K562 (cell line): ENCODE results near the gene LBHD1. TPM values are rescaled to one million over a fixed set of nuclear protein-coding genes. Genes with fewer than 3 reads are reported as not detected.

Source experiments
- ATAC-seq: fragments of 200-7000 bp; cut with Tn5 transposase; 3 replicates; pipeline ENCODE4 v1.9.1; 2020; ENCODE audit warnings: moderate library complexity
- BruUV-seq: library from RNA; stranded (reverse); fragments of 400-500 nt; replicated peaks from 2 replicates; lab custom pipeline; 2021; lab: Mats Ljungman, UMichigan
- CTCF ChIA-PET: fragments of 300-600 bp; formaldehyde crosslinking; extraction: SDS; loops from one replicate; lab custom pipeline; 2021; ENCODE audit warnings: low intra/inter-chr PET ratio; lab: Yijun Ruan, JAX
- POLR2A ChIA-PET: fragments of 300-600, 350-650 bp; sonication (Branson Sonifier 250); formaldehyde crosslinking; extraction: SDS; loops from one replicate; lab custom pipeline; 2021; ENCODE audit warnings: antibody characterized with exemption, inconsistent platforms; lab: Yijun Ruan, JAX
- DNase-seq, 4 experiments: peaks; one replicate each; pipeline versions ENCODE4 v3.0.0 to v3.0.0-alpha.2; 2011 to 2018; ENCODE audit warnings: low spot score in 3 of 4, mixed read lengths in 3 of 4; ENCODE audit errors: extremely low read depth in 1 of 4
- FAIRE-seq: peaks from 2 replicates; lab custom pipeline; 2011; peaks lifted over from hg19 to GRCh38; lab: Jason Lieb, UNC
- H2AFZ ChIP-seq: 2 replicates; pipeline ENCODE4 v1.6.0; 2011; ENCODE audit warnings: low read depth, low read length, control low read depth, inconsistent platforms
- H3K27ac ChIP-seq: fragments of 200-600 bp; 3 replicates; pipeline ENCODE4 v1.8.0; 2011; ENCODE audit warnings: low read depth, mild to moderate bottlenecking, control low read depth, inconsistent platforms, low read length, moderate library complexity, mixed read lengths; ENCODE audit errors: extremely low read depth
- H3K27me3 ChIP-seq, 2 experiments: fragments of 300-600 bp in 1 of 2; 2 replicates in 1 of 2; 3 replicates in 1 of 2; pipeline versions ENCODE4 v1.6.0 to v1.8.0; 2011; ENCODE audit warnings: inconsistent platforms in 2 of 2, low read length in 2 of 2, mild to moderate bottlenecking in 1 of 2, mixed read lengths in 1 of 2, moderate library complexity in 1 of 2; ENCODE audit not compliant: control insufficient read depth in 2 of 2, insufficient read depth in 2 of 2
- H3K36me3 ChIP-seq: fragments of 300-600 bp; 3 replicates; pipeline ENCODE4 v1.8.0; 2011; ENCODE audit warnings: mild to moderate bottlenecking, low read length, inconsistent platforms; ENCODE audit not compliant: control insufficient read depth, insufficient read depth
- H3K4me1 ChIP-seq, 2 experiments: fragments of 200-600 bp in 1 of 2; replicated peaks in 1 of 2; 2 replicates in 1 of 2; 3 replicates in 1 of 2; pipeline versions ENCODE4 v1.5.1 to v1.8.0; 2011; ENCODE audit warnings: inconsistent platforms in 2 of 2, low read length in 2 of 2, mild to moderate bottlenecking in 1 of 2, mixed read lengths in 1 of 2, moderate library complexity in 1 of 2; ENCODE audit not compliant: control insufficient read depth in 2 of 2, insufficient read depth in 2 of 2
- H3K4me2 ChIP-seq: 2 replicates; pipeline ENCODE4 v1.6.1; 2011; ENCODE audit warnings: low read length, control low read depth, inconsistent platforms, mixed read lengths; ENCODE audit not compliant: insufficient read depth
- H3K4me3 ChIP-seq: fragments of 200-600 bp; sonication (generic), shearing (Covaris generic); 2 replicates; pipeline ENCODE4 v1.5.1; 2016; ENCODE audit warnings: control low read depth, inconsistent platforms
- H3K79me2 ChIP-seq: fragments of 200-600 bp; 3 replicates; pipeline ENCODE4 v1.8.0; 2011; ENCODE audit warnings: low read length, inconsistent platforms; ENCODE audit not compliant: control insufficient read depth, insufficient read depth
- H3K9ac ChIP-seq, 2 experiments: 2 replicates each; pipeline versions ENCODE4 v1.6.0 to v1.6.1; 2011; ENCODE audit warnings: low read depth in 2 of 2, low read length in 2 of 2, control low read depth in 1 of 2, inconsistent platforms in 1 of 2, mild to moderate bottlenecking in 1 of 2, mixed read lengths in 1 of 2; ENCODE audit not compliant: insufficient read depth in 1 of 2
- H3K9me1 ChIP-seq: one replicate; pipeline ENCODE4 v1.6.0; 2011; ENCODE audit warnings: inconsistent platforms, mild to moderate bottlenecking, low read length, moderate library complexity; ENCODE audit not compliant: control insufficient read depth, insufficient read depth
- H3K9me3 ChIP-seq: replicated peaks from 2 replicates; pipeline ENCODE4 v1.5.1; 2011; ENCODE audit warnings: low read depth, low read length, inconsistent platforms; ENCODE audit not compliant: control insufficient read depth, insufficient read depth
- H4K20me1 ChIP-seq: replicated peaks from 2 replicates; pipeline ENCODE4 v1.6.1; 2011; ENCODE audit warnings: low read length, inconsistent platforms, mixed read lengths; ENCODE audit not compliant: control insufficient read depth, insufficient read depth
- C11orf30 ChIP-seq: fragments of 450-650 bp; IDR thresholded peaks from 2 replicates; pipeline ENCODE4 v1.6.1; 2016; ENCODE audit warnings: low read depth, mild to moderate bottlenecking
- CGGBP1 ChIP-seq: fragments of 250-450 bp; sonication (Bioruptor Pico); IDR thresholded peaks from 2 replicates; pipeline ENCODE4 v1.9.0; 2021; ENCODE audit warnings: mild to moderate bottlenecking
- ETV5 ChIP-seq: sonication (generic); formaldehyde crosslinking; IDR thresholded peaks from 2 replicates; pipeline ENCODE4 v1.4.0; 2020; ENCODE audit warnings: low read depth, mild to moderate bottlenecking, missing genetic modification reagents
- HIVEP1 ChIP-seq: fragments of 250-450 bp; sonication (Bioruptor Pico); IDR thresholded peaks from 2 replicates; pipeline ENCODE4 v1.4.0; 2020; ENCODE audit warnings: mild to moderate bottlenecking
- ID3 ChIP-seq, 2 experiments: fragments of 250-450 bp in 1 of 2; fragments of 450-650 bp in 1 of 2; sonication (Bioruptor Pico) in 1 of 2; IDR thresholded peaks; 2 replicates each; pipeline versions ENCODE4 v1.6.1 to v1.8.0; 2016 to 2021; ENCODE audit warnings: mild to moderate bottlenecking in 2 of 2, moderate library complexity in 2 of 2, missing compliant biosample characterization in 1 of 2, missing genetic modification characterization in 1 of 2
- MAFK ChIP-seq: IDR thresholded peaks from 2 replicates; pipeline ENCODE4 v1.6.1; 2011; ENCODE audit warnings: low read length, improper control_type of control experiment
- MXD1 ChIP-seq: fragments of 250-450 bp; sonication (Bioruptor Pico); IDR thresholded peaks from 2 replicates; pipeline ENCODE4 v1.8.0; 2021; ENCODE audit warnings: borderline replicate concordance, mild to moderate bottlenecking, moderate library complexity; ENCODE audit not compliant: poor library complexity, severe bottlenecking
- PHF8 ChIP-seq: fragments of 200-600 bp; sonication (generic); IDR thresholded peaks from 2 replicates; pipeline ENCODE4 v1.6.1; 2012; ENCODE audit warnings: mixed run types, mild to moderate bottlenecking, inconsistent platforms, low read length, moderate library complexity, borderline replicate concordance
- SIN3B ChIP-seq: fragments of 450-650 bp; IDR thresholded peaks from 2 replicates; pipeline ENCODE4 v1.6.1; 2017; ENCODE audit warnings: low read depth, mild to moderate bottlenecking, moderate library complexity
- TEAD4 ChIP-seq, 2 experiments: sonication (generic) in 1 of 2; formaldehyde crosslinking in 1 of 2; IDR thresholded peaks; 2 replicates each; pipeline versions ENCODE4 v1.6.1 to v1.8.0; 2012 to 2022; ENCODE audit warnings: borderline replicate concordance in 1 of 2, inconsistent platforms in 1 of 2, low read length in 1 of 2, mild to moderate bottlenecking in 1 of 2, missing genetic modification reagents in 1 of 2
- TOE1 ChIP-seq, 2 experiments: fragments of 450-650 bp in 1 of 2; sonication (generic) in 1 of 2; formaldehyde crosslinking in 1 of 2; IDR thresholded peaks; 2 replicates each; pipeline versions ENCODE4 v1.7.1 to v1.8.0; 2016 to 2022; ENCODE audit warnings: borderline replicate concordance in 2 of 2, mild to moderate bottlenecking in 2 of 2, antibody characterized with exemption in 1 of 2, inconsistent platforms in 1 of 2, low read depth in 1 of 2, missing genetic modification reagents in 1 of 2, moderate library complexity in 1 of 2
- ZBTB49 ChIP-seq: sonication (generic); formaldehyde crosslinking; IDR thresholded peaks from 2 replicates; pipeline ENCODE4 v1.8.0; 2022; ENCODE audit warnings: missing genetic modification reagents, mild to moderate bottlenecking, borderline replicate concordance
- ZNF232 ChIP-seq: sonication (generic); formaldehyde crosslinking; IDR thresholded peaks from 2 replicates; pipeline ENCODE4 v1.8.0; 2022; ENCODE audit warnings: mild to moderate bottlenecking, missing genetic modification reagents
- ZNF311 ChIP-seq: fragments of 250-450 bp; sonication (Bioruptor Pico); IDR thresholded peaks from 2 replicates; pipeline ENCODE4 v1.4.0; 2020; ENCODE audit warnings: mild to moderate bottlenecking, moderate library complexity
- WGBS: fragments of 100-300 bp; shearing (Covaris generic); methylation state at CpG from one replicate; pipeline ENCODE4 v1.1.6; 2016; ENCODE audit warnings: low coverage, mixed read lengths; ENCODE audit not compliant: insufficient coverage; ENCODE audit errors: missing lambda C conversion rate; 5-methylcytosine and 5-hydroxymethylcytosine counted together
- in situ Hi-C: fragments of 300-500 bp; cut with MboI; formaldehyde crosslinking; loops from 4 replicates; pipeline ENCODE4 v1.15.0; 2018; ENCODE audit warnings: inconsistent platforms, mixed read lengths
- intact Hi-C: fragments of 100-400 bp; cut with micrococcal nuclease; formaldehyde crosslinking; loops from 2 replicates; pipeline ENCODE4 v1.14.2; 2022
- polyA plus RNA-seq, 8 experiments: library from polyadenylated mRNA; depleted of rRNA in 4 of 8; stranded (reverse) in 5 of 8; unstranded in 3 of 8; fragments of >200 nt; fragmentation: Nextera tagmentation in 2 of 8; fragmentation: Illumina TruSeq in 1 of 8; extraction: Ambion mirVana in 2 of 8; extraction: Trizol in 1 of 8; gene quantifications; 2 replicates each; pipeline versions ENCODE4 v1.2.1 to v1.2.3, GENCODE V29; 2011 to 2014; ENCODE audit warnings: inconsistent platforms in 1 of 8, missing spikeins in 1 of 8
- total RNA-seq, 7 experiments: library from RNA; depleted of rRNA in 6 of 7; stranded (reverse); fragments of >200 nt in 6 of 7; fragmentation: Illumina TruSeq in 2 of 7; extraction: Trizol in 2 of 7; gene quantifications; 2 replicates each; pipeline versions ENCODE4 v1.2.1 to v1.2.3, GENCODE V29; 2011 to 2021; ENCODE audit warnings: low replicate concordance in 1 of 7

LBHD1 gene
- total and polyA plus RNA-seq, 9 of the 15 experiments (the other 6 are each of a cell fraction or from before 2014, with no cell fraction given): 2.6 to 28.0 (median 12.5) TPM

GRCh38 chr11:62621567-62622470, 50.2 kb downstream of the LBHD1 start, which contains the start of gene B3GAT3:
B3GAT3 (minus strand) TSS chr11:62621986; CDS start chr11:62621947, 39 bp downstream.
- H3K4me3 ChIP-seq: peak within 1 kb of the TSS; percentile 73
- ATAC-seq (peak; percentile 98), FAIRE-seq (peak; percentile 94), DNase-seq (peak; percentile 97 to 99 (median 98))
- H3K27me3 ChIP-seq: no peaks in the 10 kb centered on the region
- H3K4me2 ChIP-seq: peak within 1 kb of the TSS; percentile 93
- peaks cover 20% of the 10 kb centered on the region for H3K79me2 ChIP-seq
- peak within 1 kb of the TSS; percentile 79 for H2AFZ ChIP-seq
- H3K9me3 ChIP-seq: no peaks in the 10 kb centered on the region
- intact Hi-C loops: loop anchor here (1.0 kb wide), 1 partner anchor 105 kb away; the partner anchor contains the start of gene HNRNPUL2
- peak within 1 kb of the TSS; percentile 84 for H3K27ac ChIP-seq
- in situ Hi-C loops: loop anchor here (10.0 kb wide), 1 partner anchor 1197 kb away; the partner anchor contains the start of gene CPSF7
- H4K20me1 ChIP-seq: no peaks in the 10 kb centered on the region
- H3K9me1 ChIP-seq: no peaks in the 10 kb centered on the region
- CTCF ChIA-PET: interaction anchor here (1.6 kb wide), 1 partner anchor 10 kb away, joined by 14 read pairs; the partner anchor contains the start of gene EML3
- 1% methylated on average over 56 of the region's 77 CpGs for WGBS
- peak within 1 kb of the TSS; percentile 85 to 93 for H3K9ac ChIP-seq
- peaks cover 12 to 13% of the 10 kb centered on the region in 2 experiments; a peak in 4 of 5 replicates for H3K4me1 ChIP-seq
- BruUV-seq: no TSS peak
- POLR2A ChIA-PET: interaction anchor here (1.1 to 2.6 kb wide), 13 partner anchors 8 to 233 kb away, joined by 3 to 24 read pairs (median 5); partner anchors contain the start of genes C11orf98, CSKMT, GANAB and LBHD1
- peaks cover 34% of the 10 kb centered on the region for H3K36me3 ChIP-seq
- TF ChIP-seq MAFK (no peak), ZNF311 (no peak), MXD1 (CRISPR knock-in tag) (peak; percentile 89), C11orf30 (peak; percentile 60), ETV5 (peak; percentile 99), HIVEP1 (CRISPR knock-in tag) (0 out of 2 replicates have a peak, but pooled peaks have one; percentile 19), TOE1 (IDR thresholded peaks at IDR 0.05; ENCODE audit: borderline replicate concordance) (peak; percentile 65; the same call in 1 of the 2 replicates), TOE1 (CRISPR knock-in tag; IDR thresholded peaks at IDR 0.05; ENCODE audit: borderline replicate concordance, low read depth) (no peak), CGGBP1 (CRISPR knock-in tag) (no peak), ZNF232 (CRISPR knock-in tag) (no peak), ZBTB49 (CRISPR knock-in tag) (no peak), PHF8 (peak; percentile 49; the same call in 1 of the 2 replicates), ID3 (CRISPR knock-in tag; IDR thresholded peaks at IDR 0.05) (no peak), ID3 (tag; IDR thresholded peaks at IDR 0.05) (0 out of 2 replicates have a peak, but pooled peaks have one; percentile 21), TEAD4 (IDR thresholded peaks at IDR 0.05; ENCODE audit: low read length) (peak; percentile 41; the same call in 1 of the 2 replicates), TEAD4 (CRISPR knock-in tag; IDR thresholded peaks at IDR 0.05; ENCODE audit: borderline replicate concordance) (no peak), SIN3B (peak; percentile 35; the same call in 1 of the 2 replicates)
